Stimulated activated CD8-positive, alpha-beta memory T cell treated with anti-CD3 and anti-CD28 coated beads, Interleukin-4, amount 100 ng/mL, for 24 hours (primary cell): ENCODE data around the gene CLCNKB.

ENCODE experiments used
- DNase-seq: peaks from one replicate; pipeline ENCODE4 v3.0.0-alpha.2; 2020; ENCODE audit warnings: low read depth

The CLCNKB gene

DNA sequence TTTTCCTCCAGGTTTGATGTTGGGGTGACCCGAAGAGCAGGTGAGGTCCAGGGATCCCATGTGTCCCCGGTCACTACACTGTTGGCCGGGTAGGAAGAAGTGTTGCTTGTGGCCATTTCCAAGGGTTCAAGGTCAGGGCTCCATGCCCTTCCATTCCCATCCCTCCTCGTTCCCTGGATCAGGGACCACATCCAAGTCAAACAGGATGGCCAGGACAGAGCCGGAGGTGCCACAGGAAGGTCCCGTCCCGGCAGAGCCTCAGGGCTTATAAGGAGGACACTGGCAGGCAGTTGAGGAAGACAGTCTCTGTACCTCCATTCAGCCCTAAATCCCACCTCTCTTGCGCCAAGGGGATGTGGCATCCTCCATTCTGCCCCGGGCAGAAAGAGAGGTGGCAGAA is 51.9 kb downstream of the CLCNKB start:
- no peak for DNase-seq

DNA sequence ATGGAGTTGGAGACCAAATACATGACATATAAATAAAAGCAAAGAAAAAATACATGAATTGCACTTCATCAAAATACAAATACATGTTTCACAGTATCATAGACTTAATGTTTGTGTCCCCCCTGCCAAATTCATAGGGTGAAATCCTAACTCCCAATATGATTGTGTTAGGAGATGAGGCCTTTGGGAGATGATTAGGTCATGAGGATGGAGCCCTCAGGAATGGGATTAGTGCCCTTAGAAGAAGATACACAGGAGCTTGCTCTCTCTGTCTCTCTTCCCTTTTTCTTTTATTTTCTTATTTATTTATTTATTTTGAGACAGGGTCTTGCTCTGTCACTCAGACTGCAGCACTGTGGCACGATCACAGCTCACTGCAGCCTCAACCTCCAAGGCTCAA is 55.8 kb downstream of the CLCNKB start:
- DNase-seq: no peak

DNA sequence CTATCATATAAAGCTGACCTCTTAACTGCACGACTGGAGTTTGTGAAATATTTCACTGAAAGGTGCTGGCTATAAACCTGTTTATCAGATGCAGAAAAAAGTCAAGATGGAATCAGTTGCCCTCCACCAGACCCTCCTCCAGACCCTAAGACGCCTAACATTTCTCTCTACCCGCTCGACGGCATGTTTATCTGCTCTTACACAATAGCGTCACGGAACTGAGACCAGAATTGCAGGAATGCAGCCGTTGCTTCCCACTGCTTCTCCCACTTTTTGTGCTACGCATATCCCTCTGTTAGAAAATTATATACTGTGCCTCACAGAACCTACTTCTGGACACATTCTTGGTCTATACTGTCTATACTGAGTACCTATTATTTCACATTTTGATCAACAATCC is 58.0 kb downstream of the CLCNKB start:
- DNase-seq: no peak
